Tibial nerve (tissue), 4 donors: Measurements from ENCODE around the gene TMEM132C. TPM values are rescaled to one million over a fixed set of nuclear protein-coding genes. Genes with fewer than 3 reads are reported as not detected.

ENCODE experiments used
- DNase-seq, 2 donors: peaks; one replicate each; pipeline ENCODE4 v3.0.0-alpha.2; 2019; ENCODE audit warnings: low spot score in 2 of 2
- H3K27ac ChIP-seq, 4 donors: fragments of 200-600 bp; sonication (generic) in 3 of 4; one replicate each; pipeline ENCODE4 v1.5.1; 2017 to 2019; ENCODE audit warnings: mild to moderate bottlenecking in 1 of 4
- H3K27me3 ChIP-seq, 2 donors: fragments of 200-600 bp; sonication (generic) in 1 of 2; one replicate each; pipeline versions ENCODE4 v1.5.1 to v1.6.0; 2017 to 2019
- H3K36me3 ChIP-seq, 3 donors: fragments of 200-600 bp; sonication (generic); one replicate each; pipeline ENCODE4 v1.5.1; 2018 to 2019
- H3K4me1 ChIP-seq, 4 donors: fragments of 200-600 bp; sonication (generic) in 3 of 4; one replicate each; pipeline ENCODE4 v1.5.1; 2017 to 2019
- H3K4me3 ChIP-seq, 4 donors: fragments of 200-600 bp; sonication (generic) in 3 of 4; one replicate each; pipeline ENCODE4 v1.5.1; 2017 to 2019; ENCODE audit warnings: mild to moderate bottlenecking in 1 of 4, moderate library complexity in 1 of 4
- H3K9me3 ChIP-seq, 4 donors: fragments of 200-600 bp; sonication (generic) in 3 of 4; one replicate each; pipeline ENCODE4 v1.5.1; 2017 to 2019
- EP300 ChIP-seq, 2 donors: sonication (generic); formaldehyde crosslinking; IDR thresholded peaks; one replicate each; pipeline ENCODE4 v1.6.1; 2017; ENCODE audit warnings: antibody characterized with exemption in 2 of 2, mild to moderate bottlenecking in 1 of 2
- POLR2A ChIP-seq, 2 donors: fragments of 450-650 bp; IDR thresholded peaks; one replicate each; pipeline ENCODE4 v1.6.1; 2017; ENCODE audit warnings: antibody characterized with exemption in 2 of 2, mild to moderate bottlenecking in 2 of 2, moderate library complexity in 2 of 2
- WGBS, 2 donors: methylation state at CpG; one replicate each; pipeline ENCODE4 v1.1.5; 2018; 5-methylcytosine and 5-hydroxymethylcytosine counted together
- total RNA-seq, 4 donors: library from RNA; depleted of rRNA; stranded (reverse); fragments of >200 nt; gene quantifications; one replicate each; pipeline ENCODE4 v1.1.0, GENCODE V29; 2016
- TF ChIP-seq, protein P1 (sequence below), 5 experiments: fragments of 200-600 bp in 3 of 5; fragments of 450-650 bp in 2 of 5; sonication (generic) in 3 of 5; IDR thresholded peaks; one replicate each; pipeline ENCODE4 v1.5.1; 2016 to 2019; ENCODE audit warnings: antibody characterized with exemption in 5 of 5, mild to moderate bottlenecking in 3 of 5, moderate library complexity in 2 of 5

The TMEM132C gene
- total RNA-seq, 4 donors from 2014 or later = 8.2 to 17.4 (median 12.4) TPM

DNA sequence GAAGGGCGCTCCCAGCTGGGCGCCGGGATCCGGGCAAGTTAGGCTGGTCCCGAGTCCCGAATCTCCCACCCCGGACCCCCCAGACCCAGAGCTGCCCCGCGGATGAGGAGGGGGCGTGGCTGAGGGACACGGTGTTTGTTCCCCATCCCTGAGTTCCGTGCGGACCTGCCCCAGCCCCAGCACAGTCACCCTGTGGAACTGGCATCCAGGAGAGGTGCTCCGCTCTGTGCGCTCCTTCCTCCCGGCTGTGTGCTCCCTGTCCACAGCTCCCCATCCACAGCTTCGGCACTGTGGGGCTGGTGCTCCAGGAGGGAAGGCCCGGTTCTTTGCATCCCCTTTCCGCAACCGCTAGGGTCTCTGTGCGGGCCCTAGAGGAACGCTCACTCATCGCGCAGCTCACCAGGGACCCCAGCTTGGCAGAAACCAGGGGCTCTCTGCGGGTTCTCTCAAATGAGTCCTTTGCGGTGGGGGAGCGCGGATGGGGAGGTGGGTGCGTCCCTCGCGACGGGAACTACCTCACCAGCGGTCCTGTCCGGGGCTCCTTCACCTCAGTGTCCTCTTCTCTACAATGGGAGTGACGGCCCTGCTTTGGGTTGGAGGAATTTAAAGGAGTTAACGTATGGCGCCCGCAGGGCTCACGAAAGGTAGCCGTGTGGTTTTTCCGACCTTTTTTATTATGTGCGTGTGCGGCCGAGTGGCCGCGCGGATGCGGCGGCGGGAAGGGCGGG is 845 bp downstream of the TMEM132C start:
- peaks cover 0 to 45% of the 10 kb centered on the region in 2 donors for H3K27me3 ChIP-seq
- H3K4me3 ChIP-seq = peak overlapping the region; percentile 22 to 58 (median 32)
- no peak for DNase-seq
- H3K27ac ChIP-seq = peak overlapping the region in 2 of 4 donors; percentile 34 to 54
- H3K9me3 ChIP-seq = peaks cover 0 to 14% (median 0%) of the 10 kb centered on the region in 4 donors
- no peaks in the 10 kb centered on the region for H3K36me3 ChIP-seq
- TF ChIP-seq, protein P1, sequence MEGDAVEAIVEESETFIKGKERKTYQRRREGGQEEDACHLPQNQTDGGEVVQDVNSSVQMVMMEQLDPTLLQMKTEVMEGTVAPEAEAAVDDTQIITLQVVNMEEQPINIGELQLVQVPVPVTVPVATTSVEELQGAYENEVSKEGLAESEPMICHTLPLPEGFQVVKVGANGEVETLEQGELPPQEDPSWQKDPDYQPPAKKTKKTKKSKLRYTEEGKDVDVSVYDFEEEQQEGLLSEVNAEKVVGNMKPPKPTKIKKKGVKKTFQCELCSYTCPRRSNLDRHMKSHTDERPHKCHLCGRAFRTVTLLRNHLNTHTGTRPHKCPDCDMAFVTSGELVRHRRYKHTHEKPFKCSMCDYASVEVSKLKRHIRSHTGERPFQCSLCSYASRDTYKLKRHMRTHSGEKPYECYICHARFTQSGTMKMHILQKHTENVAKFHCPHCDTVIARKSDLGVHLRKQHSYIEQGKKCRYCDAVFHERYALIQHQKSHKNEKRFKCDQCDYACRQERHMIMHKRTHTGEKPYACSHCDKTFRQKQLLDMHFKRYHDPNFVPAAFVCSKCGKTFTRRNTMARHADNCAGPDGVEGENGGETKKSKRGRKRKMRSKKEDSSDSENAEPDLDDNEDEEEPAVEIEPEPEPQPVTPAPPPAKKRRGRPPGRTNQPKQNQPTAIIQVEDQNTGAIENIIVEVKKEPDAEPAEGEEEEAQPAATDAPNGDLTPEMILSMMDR (IDR thresholded peaks at IDR 0.05) = no peak
- TF ChIP-seq EP300 (IDR thresholded peaks at IDR 0.05) = no peak
- no peak for TF ChIP-seq POLR2A (IDR thresholded peaks at IDR 0.05)
- H3K4me1 ChIP-seq = peaks cover 0 to 27% (median 0%) of the 10 kb centered on the region in 4 donors
- WGBS, 2 donors = 1 to 2% methylated on average over 31 to 32 of the region's 51 CpGs

- peaks cover 0 to 20% (median under 1%) of the 10 kb centered on the region in 4 donors for H3K9me3 ChIP-seq
- no peak for DNase-seq
- 2 to 3% methylated on average over 31 to 32 of the region's 32 CpGs for WGBS, 2 donors
- peaks cover 0 to 45% of the 10 kb centered on the region in 2 donors for H3K27me3 ChIP-seq
- peak overlapping the region in 2 of 4 donors; percentile 34 to 54 for H3K27ac ChIP-seq
- H3K4me1 ChIP-seq = peaks cover 0 to 27% (median 0%) of the 10 kb centered on the region in 4 donors
- TF ChIP-seq POLR2A (IDR thresholded peaks at IDR 0.05) (no peak), EP300 (IDR thresholded peaks at IDR 0.05) (no peak)
- TF ChIP-seq, protein P1 (IDR thresholded peaks at IDR 0.05) = no peak
- no peaks in the 10 kb centered on the region for H3K36me3 ChIP-seq
- H3K4me3 ChIP-seq = peak overlapping the region; percentile 22 to 58 (median 32)
These were observed 1.5 kb downstream of the TMEM132C start for GRCh38 chr12:128268379-128268995.

- H3K9me3 ChIP-seq = peaks cover 0 to 21% (median 2%) of the 10 kb centered on the region in 4 donors
- H3K27ac ChIP-seq = peak overlapping the region in 1 of 4 donors; percentile 41
- H3K4me1 ChIP-seq = peaks cover 0 to 27% (median 0%) of the 10 kb centered on the region in 4 donors
- no peak for DNase-seq
- 5 to 6% methylated on average over 10 of the region's 10 CpGs for WGBS, 2 donors
- H3K4me3 ChIP-seq = peak overlapping the region in 1 of 4 donors; percentile 58
- H3K36me3 ChIP-seq = no peaks in the 10 kb centered on the region
- TF ChIP-seq, protein P1 (IDR thresholded peaks at IDR 0.05) = no peak
- TF ChIP-seq POLR2A (IDR thresholded peaks at IDR 0.05) = no peak
- no peak for TF ChIP-seq EP300 (IDR thresholded peaks at IDR 0.05)
- H3K27me3 ChIP-seq = peaks cover 0 to 45% of the 10 kb centered on the region in 2 donors
These were observed 2.2 kb downstream of the TMEM132C start for GRCh38 chr12:128269181-128269591.

- Histone ChIP-seq H3K4me3 (no peak overlapping the region), H3K27ac (no peak overlapping the region), H3K27me3 (no peaks in the 10 kb centered on the region), H3K4me1 (no peaks in the 10 kb centered on the region), H3K9me3 (peaks cover 0 to 34% (median 2%) of the 10 kb centered on the region in 4 donors), H3K36me3 (no peaks in the 10 kb centered on the region)
- TF ChIP-seq, protein P1 (IDR thresholded peaks at IDR 0.05) = no peak
- TF ChIP-seq EP300 (IDR thresholded peaks at IDR 0.05) (no peak), POLR2A (IDR thresholded peaks at IDR 0.05) (no peak)
- 53 to 64% methylated on average over 4 of the region's 4 CpGs for WGBS, 2 donors
- no peak for DNase-seq
These were observed 9.5 kb downstream of the TMEM132C start for GRCh38 chr12:128276471-128276870.

DNA sequence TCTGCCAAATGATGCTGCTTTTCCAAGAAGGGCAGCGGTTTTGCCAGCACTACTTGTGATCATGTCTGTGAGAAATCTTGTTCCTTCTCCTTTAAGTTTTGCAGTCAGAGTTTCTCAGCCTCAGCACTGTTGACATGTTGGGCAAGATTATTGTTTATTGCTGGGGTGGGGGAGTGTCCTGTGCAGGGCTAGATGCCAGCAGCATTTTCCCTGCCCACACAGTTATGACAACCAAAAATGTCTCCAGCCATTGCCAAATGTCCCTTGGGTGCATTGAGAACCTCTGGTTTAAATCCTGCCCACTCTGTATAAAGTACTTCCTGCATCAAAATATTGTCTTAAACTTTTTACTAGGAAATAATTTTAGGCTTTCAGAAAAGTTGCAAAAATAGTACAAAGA is 20.0 kb downstream of the TMEM132C start:
- no peaks in the 10 kb centered on the region for H3K36me3 ChIP-seq
- H3K4me1 ChIP-seq = peaks cover 0 to 6% (median 0%) of the 10 kb centered on the region in 4 donors
- no peak for DNase-seq
- H3K4me3 ChIP-seq = no peak overlapping the region
- TF ChIP-seq POLR2A (IDR thresholded peaks at IDR 0.05) (no peak), EP300 (IDR thresholded peaks at IDR 0.05) (peak in 1 of 2 donors; percentile 58)
- no peaks in the 10 kb centered on the region for H3K27me3 ChIP-seq
- peak overlapping the region in 1 of 4 donors; percentile 69 for H3K27ac ChIP-seq
- WGBS, 2 donors = 46 to 52% methylated on average over 1 of the region's 1 CpG
- peaks cover 0 to 8% (median 0%) of the 10 kb centered on the region in 4 donors for H3K9me3 ChIP-seq
